Esophagus (tissue), 2 donors: ENCODE measurements around the gene ZDHHC24. TPM values are rescaled to one million over a fixed set of nuclear protein-coding genes. Genes with fewer than 3 reads are reported as not detected.

ENCODE experiments used
- H3K27ac ChIP-seq, 2 donors: one replicate each; pipeline ENCODE4 v1.5.1; 2013; ENCODE audit warnings: low read depth in 2 of 2, mild to moderate bottlenecking in 2 of 2, inconsistent platforms in 1 of 2, low read length in 1 of 2, moderate library complexity in 1 of 2
- H3K27me3 ChIP-seq, 2 donors: one replicate each; pipeline ENCODE4 v1.6.1; 2013; ENCODE audit warnings: low read length in 2 of 2, control low read depth in 1 of 2, mild to moderate bottlenecking in 1 of 2; ENCODE audit not compliant: insufficient read depth in 2 of 2, control insufficient read depth in 1 of 2
- H3K36me3 ChIP-seq, 2 donors: one replicate each; pipeline ENCODE4 v1.6.1; 2013; ENCODE audit warnings: low read length in 1 of 2; ENCODE audit not compliant: control insufficient read depth in 2 of 2, insufficient read depth in 2 of 2
- H3K4me1 ChIP-seq, 2 donors: one replicate each; pipeline ENCODE4 v1.6.1; 2013; ENCODE audit warnings: low read length in 1 of 2; ENCODE audit not compliant: control insufficient read depth in 2 of 2, insufficient read depth in 2 of 2
- H3K4me3 ChIP-seq, 2 donors: one replicate each; pipeline ENCODE4 v1.5.1; 2013; ENCODE audit warnings: low read length in 2 of 2, mild to moderate bottlenecking in 2 of 2, low read depth in 1 of 2, moderate library complexity in 1 of 2
- H3K9me3 ChIP-seq, 2 donors: one replicate each; pipeline ENCODE4 v1.6.1; 2013; ENCODE audit warnings: mild to moderate bottlenecking in 2 of 2, low read depth in 1 of 2, low read length in 1 of 2, moderate library complexity in 1 of 2; ENCODE audit not compliant: control insufficient read depth in 2 of 2, insufficient read depth in 1 of 2
- WGBS, 2 donors: extraction: QIAGEN DNeasy Blood & Tissue Kit; methylation state at CpG; one replicate each; pipeline ENCODE4 v1.1.7; 2013; 5-methylcytosine and 5-hydroxymethylcytosine counted together
- polyA plus RNA-seq, 2 donors: library from polyadenylated mRNA; stranded (reverse); fragments of 200-250 nt; gene quantifications; one replicate each; pipeline ENCODE4 v1.2.3, GENCODE V29; 2013
- donor health status: healthy with polysubstance abuse.
- donor health status: Bipolar disorder and iron deficiency.

Gene ZDHHC24
- polyA plus RNA-seq, 2 donors: 5.9 to 6.0 TPM

- Histone ChIP-seq H3K36me3 (peaks cover 0 to 19% of the 10 kb centered on the region in 2 donors), H3K27ac (no peak overlapping the region)
- 95% methylated on average over 16 of the region's 16 CpGs for WGBS, 2 donors
Measured at GRCh38 chr11:66471142-66471541, 74.7 kb downstream of the ZDHHC24 start.

More at GRCh38 chr11:66471142-66471541, 74.7 kb downstream of the ZDHHC24 start:
- Histone ChIP-seq H3K4me1 (peaks cover 2 to 5% of the 10 kb centered on the region in 2 donors), H3K4me3 (no peak overlapping the region), H3K27me3 (no peaks in the 10 kb centered on the region), H3K9me3 (no peaks in the 10 kb centered on the region)

Other genes with a start within 250 kb of the ZDHHC24 start
- 1 to 10 TPM; 1.4 to 3.3 TPM for gene CD248, start 229.0 kb downstream of the ZDHHC24 start, polyA plus RNA-seq
- 10 to 100 TPM; 18.1 to 27.3 TPM for gene RIN1, start 209.6 kb downstream of the ZDHHC24 start, polyA plus RNA-seq
- gene BRMS1, start 200.9 kb downstream of the ZDHHC24 start, polyA plus RNA-seq: 10 to 100 TPM; 44.1 to 49.9 TPM
- 1 to 10 TPM; 4.9 to 7.0 TPM for gene B4GAT1, start 198.4 kb downstream of the ZDHHC24 start, polyA plus RNA-seq
- gene SLC29A2, start 174.3 kb downstream of the ZDHHC24 start, polyA plus RNA-seq: 1 to 10 TPM; 4.7 to 7.8 TPM
- gene NPAS4, start 125.0 kb downstream of the ZDHHC24 start, polyA plus RNA-seq: under 1 TPM; 0.16 to 0.31 TPM
- 10 to 100 TPM; 27.2 to 51.1 TPM for gene MRPL11, start 107.2 kb downstream of the ZDHHC24 start, polyA plus RNA-seq
- gene PELI3, start 79.1 kb downstream of the ZDHHC24 start, polyA plus RNA-seq: 1 to 10 TPM; 5.5 to 7.8 TPM
- 10 to 100 TPM; 16.3 to 29.6 TPM for gene DPP3, start 65.6 kb downstream of the ZDHHC24 start, polyA plus RNA-seq
- gene BBS1, start 35.4 kb downstream of the ZDHHC24 start, polyA plus RNA-seq: 10 to 100 TPM in 1 of 2 donors, 1 to 10 TPM in 1; 9.3 to 15.3 TPM
- under 1 TPM; 0.02 TPM for gene ACTN3, start 855 bp upstream of the ZDHHC24 start, polyA plus RNA-seq
- 10 to 100 TPM in 1 of 2 donors, 1 to 10 TPM in 1; 4.2 to 10.2 TPM for gene CTSF, start 22.6 kb upstream of the ZDHHC24 start, polyA plus RNA-seq
- under 1 TPM; 0.09 to 0.12 TPM for gene CCDC87, start 47.0 kb upstream of the ZDHHC24 start, polyA plus RNA-seq
- gene CCS, start 47.1 kb upstream of the ZDHHC24 start, polyA plus RNA-seq: 10 to 100 TPM; 27.9 to 39.8 TPM
- gene RBM14, start 70.6 kb upstream of the ZDHHC24 start, polyA plus RNA-seq: 10 to 100 TPM; 20.6 to 34.2 TPM
- 10 to 100 TPM; 54.6 to 80.8 TPM for gene RBM4, start 92.7 kb upstream of the ZDHHC24 start, polyA plus RNA-seq
- gene RBM4B, start 131.8 kb upstream of the ZDHHC24 start, polyA plus RNA-seq: 10 to 100 TPM; 12.0 to 12.8 TPM
- 10 to 100 TPM; 61.3 to 63.4 TPM for gene SPTBN2, start 183.2 kb upstream of the ZDHHC24 start, polyA plus RNA-seq